K562 (cell line): ENCODE measurements around the gene PRCD. TPM values are rescaled to one million over a fixed set of nuclear protein-coding genes. Genes with fewer than 3 reads are reported as not detected.
A peak's percentile ranks its signal among the peaks of the same experiment; 100 is the strongest.

Experiments
- ARHGAP35 ChIP-seq: fragments of 450-650 bp; IDR thresholded peaks from 2 replicates; pipeline ENCODE4 v1.6.1; 2018; ENCODE audit not compliant: partially characterized antibody
- CHCHD3 ChIP-seq: fragments of 250-450 bp; sonication (Bioruptor Pico); IDR thresholded peaks from 2 replicates; pipeline ENCODE4 v2.1.2; 2022; ENCODE audit warnings: mild to moderate bottlenecking
- CHD4 ChIP-seq: fragments of 200-600 bp; sonication (generic); IDR thresholded peaks from 3 replicates; pipeline ENCODE4 v1.6.1; 2012; ENCODE audit warnings: low read depth, mild to moderate bottlenecking, mixed read lengths, low read length, inconsistent platforms; ENCODE audit not compliant: insufficient read depth, insufficient replicate concordance, poor library complexity, severe bottlenecking
- CTCFL ChIP-seq: IDR thresholded peaks from 2 replicates; pipeline ENCODE4 v1.6.1; 2011; ENCODE audit warnings: borderline replicate concordance, low read depth, mild to moderate bottlenecking, moderate library complexity, low read length; ENCODE audit not compliant: insufficient read depth, poor library complexity, severe bottlenecking
- DNMT1 ChIP-seq: fragments of 450-650 bp; IDR thresholded peaks from 2 replicates; pipeline ENCODE4 v1.6.1; 2016; ENCODE audit warnings: antibody characterized with exemption, mild to moderate bottlenecking
- EGR1 ChIP-seq: fragments of 450-650 bp; conservative IDR thresholded peaks from 2 replicates; pipeline ENCODE4 v1.6.1; 2017; ENCODE audit warnings: mild to moderate bottlenecking
- MYBL2 ChIP-seq, 2 experiments: fragments of 450-650 bp in 1 of 2; sonication (generic) in 1 of 2; formaldehyde crosslinking in 1 of 2; IDR thresholded peaks; 2 replicates each; pipeline versions ENCODE4 v1.6.1 to v1.8.1; 2017 to 2022; ENCODE audit warnings: borderline replicate concordance in 1 of 2, inconsistent platforms in 1 of 2, low read depth in 1 of 2, mild to moderate bottlenecking in 1 of 2, missing genetic modification reagents in 1 of 2, moderate library complexity in 1 of 2
- NFATC3 ChIP-seq: fragments of 450-650 bp; IDR thresholded peaks from 2 replicates; pipeline ENCODE4 v1.6.1; 2017; ENCODE audit warnings: mild to moderate bottlenecking
- NFIC ChIP-seq: fragments of 450-650 bp; IDR thresholded peaks from 2 replicates; pipeline ENCODE4 v1.6.1; 2017; ENCODE audit warnings: mild to moderate bottlenecking, inconsistent platforms
- PHB2 ChIP-seq: fragments of 450-650 bp; IDR thresholded peaks from 2 replicates; pipeline ENCODE4 v1.6.1; 2017; ENCODE audit warnings: low read depth
- PHF20 ChIP-seq: fragments of 450-650 bp; IDR thresholded peaks from 2 replicates; pipeline ENCODE4 v1.6.1; 2018; ENCODE audit not compliant: partially characterized antibody
- PHF21A ChIP-seq: fragments of 450-650 bp; IDR thresholded peaks from 2 replicates; pipeline ENCODE4 v1.6.1; 2017; ENCODE audit warnings: low read depth, borderline replicate concordance
- RFX5 ChIP-seq: IDR thresholded peaks from 2 replicates; pipeline ENCODE4 v1.6.1; 2011; ENCODE audit warnings: low read depth, mild to moderate bottlenecking, improper control_type of control experiment, low read length
- SIN3B ChIP-seq: fragments of 450-650 bp; IDR thresholded peaks from 2 replicates; pipeline ENCODE4 v1.6.1; 2017; ENCODE audit warnings: low read depth, mild to moderate bottlenecking, moderate library complexity
- SRF ChIP-seq, 2 experiments: fragments of 250-450, 450-650 bp in 1 of 2; sonication (Bioruptor Pico) in 1 of 2; sonication (generic) in 1 of 2; formaldehyde crosslinking; IDR thresholded peaks; 2 replicates each; pipeline versions ENCODE4 v1.5.0 to v1.5.1; 2020 to 2022; ENCODE audit warnings: mild to moderate bottlenecking in 1 of 2, missing genetic modification reagents in 1 of 2
- STAT6 ChIP-seq: sonication (generic); formaldehyde crosslinking; IDR thresholded peaks from 2 replicates; pipeline ENCODE4 v1.8.1; 2023; ENCODE audit warnings: mild to moderate bottlenecking, missing genetic modification reagents
- TBP ChIP-seq: optimal IDR thresholded peaks from 2 replicates; pipeline ENCODE3; 2011; ENCODE audit warnings: low read depth, low read length, improper control_type of control experiment
- TCF7L2 ChIP-seq: fragments of 150-350 bp; IDR thresholded peaks from 2 replicates; pipeline ENCODE4 v1.6.1; 2016; ENCODE audit warnings: low read depth, mild to moderate bottlenecking, low read length, moderate library complexity
- TGIF2 ChIP-seq: sonication (generic); formaldehyde crosslinking; IDR thresholded peaks from 2 replicates; pipeline ENCODE4 v1.8.1; 2022; ENCODE audit warnings: mild to moderate bottlenecking, missing genetic modification reagents, moderate library complexity
- ZFP30 ChIP-seq: fragments of 250-450 bp; sonication (Bioruptor Pico); IDR thresholded peaks from 2 replicates; pipeline ENCODE4 v1.8.0; 2022; ENCODE audit warnings: moderate library complexity, mild to moderate bottlenecking, inconsistent platforms, borderline replicate concordance
- ZFX ChIP-seq: sonication (generic); formaldehyde crosslinking; IDR thresholded peaks from 2 replicates; pipeline ENCODE4 v1.8.0; 2022; ENCODE audit warnings: mild to moderate bottlenecking, missing genetic modification reagents, moderate library complexity
- ZNF143 ChIP-seq: sonication (generic); formaldehyde crosslinking; IDR thresholded peaks from 2 replicates; pipeline ENCODE4 v1.9.0; 2022; ENCODE audit warnings: mild to moderate bottlenecking, missing genetic modification reagents
- ZNF445 ChIP-seq: fragments of 250-450 bp; sonication (Bioruptor Pico); IDR thresholded peaks from 2 replicates; pipeline ENCODE4 v1.4.0; 2020; ENCODE audit warnings: low read depth, mild to moderate bottlenecking, moderate library complexity
- polyA plus RNA-seq, 8 experiments: library from polyadenylated mRNA; depleted of rRNA in 4 of 8; stranded (reverse) in 5 of 8; unstranded in 3 of 8; fragments of >200 nt; fragmentation: Nextera tagmentation in 2 of 8; fragmentation: Illumina TruSeq in 1 of 8; extraction: Ambion mirVana in 2 of 8; extraction: Trizol in 1 of 8; gene quantifications; 2 replicates each; pipeline versions ENCODE4 v1.2.1 to v1.2.3, GENCODE V29; 2011 to 2014; ENCODE audit warnings: inconsistent platforms in 1 of 8, missing spikeins in 1 of 8
- total RNA-seq, 7 experiments: library from RNA; depleted of rRNA in 6 of 7; stranded (reverse); fragments of >200 nt in 6 of 7; fragmentation: Illumina TruSeq in 2 of 7; extraction: Trizol in 2 of 7; gene quantifications; 2 replicates each; pipeline versions ENCODE4 v1.2.1 to v1.2.3, GENCODE V29; 2011 to 2021; ENCODE audit warnings: low replicate concordance in 1 of 7
- TF ChIP-seq, protein P1 (sequence below), 2 experiments: fragments of 450-650 bp in 1 of 2; sonication (generic) in 1 of 2; formaldehyde crosslinking in 1 of 2; IDR thresholded peaks in 1 of 2; conservative IDR thresholded peaks in 1 of 2; 2 replicates each; pipeline versions ENCODE4 v1.6.1 to v1.8.1; 2016 to 2023; ENCODE audit warnings: mild to moderate bottlenecking in 2 of 2, moderate library complexity in 2 of 2, inconsistent platforms in 1 of 2, missing genetic modification reagents in 1 of 2

Gene PRCD
- total and polyA plus RNA-seq, 9 of the 15 experiments (the other 6 are each of a cell fraction or from before 2014, with no cell fraction given) = 0.20 to 0.25 (median 0.21) TPM; not detected in 6

GRCh38 chr17:76547642-76548202 lies 7.9 kb downstream of the PRCD start (continued):
- TF ChIP-seq, protein P1, sequence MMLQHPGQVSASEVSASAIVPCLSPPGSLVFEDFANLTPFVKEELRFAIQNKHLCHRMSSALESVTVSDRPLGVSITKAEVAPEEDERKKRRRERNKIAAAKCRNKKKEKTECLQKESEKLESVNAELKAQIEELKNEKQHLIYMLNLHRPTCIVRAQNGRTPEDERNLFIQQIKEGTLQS (IDR thresholded peaks at IDR 0.05) = no peak
- TF ChIP-seq, protein P1 (CRISPR knock-in tag; conservative IDR thresholded peaks at IDR 0.05) = no peak
- TF ChIP-seq PHF21A (no peak), NFIC (no peak), ZFX (no peak), SRF (CRISPR knock-in tag; IDR thresholded peaks at IDR 0.05) (no peak), ZNF143 (CRISPR knock-in tag) (no peak), NFATC3 (peak; percentile 57; the same call in 1 of the 2 replicates), STAT6 (no peak), EGR1 (0 out of 2 replicates have a peak, but pooled peaks have one; percentile 12), SIN3B (no peak), PHB2 (no peak; the same call in 1 of the 2 replicates), CHD4 (no peak), TGIF2 (CRISPR knock-in tag) (no peak), DNMT1 (no peak), ZNF445 (CRISPR knock-in tag) (no peak), PHF20 (peak; percentile 57), CTCFL (no peak), TBP (no peak), CHCHD3 (CRISPR knock-in tag) (no peak), MYBL2 (IDR thresholded peaks at IDR 0.05; ENCODE audit: low read depth) (no peak; the same call in 1 of the 2 replicates), MYBL2 (CRISPR knock-in tag; IDR thresholded peaks at IDR 0.05; ENCODE audit: borderline replicate concordance) (no peak), ARHGAP35 (peak; percentile 62), RFX5 (no peak), ZFP30 (CRISPR knock-in tag) (no peak), TCF7L2 (no peak)
